ENCODE measurements around the gene ABO.
"Not testable (repeated sequence)": the region's sequence is repeated elsewhere in the genome, so short reads cannot be mapped to it uniquely, and the experiment has no call there.

Gene ABO

GRCh38 chr9:133233681-133234432, 41.1 kb downstream of the ABO start:
- DNase-seq (ENCODE audit: low read depth), result no peak
- TF ChIP-seq CTCF (conservative IDR thresholded peaks at IDR 0.05; ENCODE audit: low read length), result no peak
- H3K4me3 ChIP-seq (ENCODE audit: low read length), result no peak overlapping the region

GRCh38 chr9:133231934-133232568, 43.0 kb downstream of the ABO start:
- not testable (repeated sequence) for DNase-seq (ENCODE audit: low read depth)

GRCh38 chr9:133230514-133230913, 44.5 kb downstream of the ABO start:
- not testable (repeated sequence) for H3K4me3 ChIP-seq (ENCODE audit: low read length); DNase-seq (ENCODE audit: low read depth)

More at GRCh38 chr9:133231934-133232568, 43.0 kb downstream of the ABO start:
- H3K4me3 ChIP-seq (ENCODE audit: low read length), result not testable (repeated sequence)

GRCh38 chr9:133230093-133230492, 44.9 kb downstream of the ABO start:
- TF ChIP-seq CTCF (conservative IDR thresholded peaks at IDR 0.05; ENCODE audit: low read length), result no peak
- no peak overlapping the region for H3K4me3 ChIP-seq (ENCODE audit: low read length)
- DNase-seq (ENCODE audit: low read depth), result no peak

- DNase-seq (ENCODE audit: low read depth); H3K4me3 ChIP-seq (ENCODE audit: low read length): not testable (repeated sequence)
Observed at GRCh38 chr9:133228474-133229193, 46.4 kb downstream of the ABO start.

- not testable (repeated sequence) for DNase-seq (ENCODE audit: low read depth); H3K4me3 ChIP-seq (ENCODE audit: low read length)
Observed at GRCh38 chr9:133227996-133228395, 47.0 kb downstream of the ABO start.

GRCh38 chr9:133227242-133227860, 47.6 kb downstream of the ABO start:
- no peak for TF ChIP-seq CTCF (conservative IDR thresholded peaks at IDR 0.05; ENCODE audit: low read length)
- H3K4me3 ChIP-seq (ENCODE audit: low read length), result no peak overlapping the region
- DNase-seq (ENCODE audit: low read depth), result no peak

- no peak overlapping the region for H3K4me3 ChIP-seq (ENCODE audit: low read length)
- TF ChIP-seq CTCF (conservative IDR thresholded peaks at IDR 0.05; ENCODE audit: low read length), result no peak
- DNase-seq (ENCODE audit: low read depth), result no peak
Observed at GRCh38 chr9:133226219-133227171, 48.5 kb downstream of the ABO start.
